ENCODE results near the gene SURF2.

GRCh38 chr9:133353548-133353947 is 2.8 kb upstream of the SURF2 start:
- TF ChIP-seq REST (IDR thresholded peaks at IDR 0.05; ENCODE audit: unreplicated experiment): no peak
- TF ChIP-seq CTCF (conservative IDR thresholded peaks at IDR 0.05; ENCODE audit: low read depth in 2 of 2): no peak
- TF ChIP-seq CREB1 (CRISPR knock-in tag; IDR thresholded peaks at IDR 0.05; ENCODE audit: low read depth): no peak
- no peak for TF ChIP-seq ZNF114 (CRISPR knock-in tag; IDR thresholded peaks at IDR 0.05)
- TF ChIP-seq EZH2 (IDR thresholded peaks at IDR 0.05; ENCODE audit: low read depth, unreplicated experiment): no peak
